ENCODE data around the gene MARCHF4.

Gene MARCHF4

DNA sequence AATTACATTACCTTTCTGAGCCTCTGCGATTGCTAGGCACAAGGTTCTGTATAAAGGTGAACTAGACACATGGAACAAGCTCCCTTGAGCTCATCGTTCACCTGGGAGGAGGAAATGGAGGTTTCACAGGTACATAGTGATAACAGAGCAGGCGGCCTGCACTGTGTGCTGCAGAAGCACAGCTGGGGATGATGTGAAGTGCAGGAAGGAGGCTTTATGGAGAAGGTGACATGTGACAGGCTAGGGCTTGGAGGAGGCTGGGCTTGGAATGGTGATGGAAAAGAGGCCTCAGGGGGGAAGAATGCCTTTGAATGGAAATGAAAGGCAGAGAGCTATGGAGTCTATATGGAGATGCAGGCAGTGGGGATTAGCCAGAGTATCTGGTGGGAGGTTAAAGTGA, 22.9 kb downstream of the MARCHF4 start:
- DNase-seq (ENCODE audit: low read depth, low spot score), result no peak

DNA sequence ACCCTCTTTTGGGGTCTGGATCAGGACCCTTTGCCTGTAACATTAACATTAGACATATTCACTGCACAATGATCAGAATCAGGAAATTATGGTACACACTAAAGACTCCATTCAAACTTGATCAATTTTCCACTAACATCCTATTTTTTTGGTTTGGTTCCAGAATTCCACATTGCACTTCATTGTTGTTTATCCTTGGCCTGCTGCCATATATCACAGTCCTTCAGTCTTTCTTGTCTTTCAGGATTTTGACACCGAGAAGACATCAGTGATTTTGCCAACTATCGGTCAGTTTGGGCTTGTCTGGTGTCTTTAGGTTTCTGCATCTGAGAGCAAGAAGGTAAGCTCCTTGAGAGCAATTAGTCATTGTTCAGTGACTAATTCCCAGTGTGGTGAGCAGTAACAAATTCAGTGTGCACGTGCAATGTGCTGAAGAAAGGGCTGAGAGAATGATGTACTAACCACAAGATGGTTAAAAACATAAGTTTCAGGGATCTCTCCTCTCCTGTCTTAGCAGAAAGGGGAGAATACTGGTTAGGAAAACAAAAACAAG, 23.5 kb downstream of the MARCHF4 start:
- no peak for DNase-seq (ENCODE audit: low read depth, low spot score)

DNA sequence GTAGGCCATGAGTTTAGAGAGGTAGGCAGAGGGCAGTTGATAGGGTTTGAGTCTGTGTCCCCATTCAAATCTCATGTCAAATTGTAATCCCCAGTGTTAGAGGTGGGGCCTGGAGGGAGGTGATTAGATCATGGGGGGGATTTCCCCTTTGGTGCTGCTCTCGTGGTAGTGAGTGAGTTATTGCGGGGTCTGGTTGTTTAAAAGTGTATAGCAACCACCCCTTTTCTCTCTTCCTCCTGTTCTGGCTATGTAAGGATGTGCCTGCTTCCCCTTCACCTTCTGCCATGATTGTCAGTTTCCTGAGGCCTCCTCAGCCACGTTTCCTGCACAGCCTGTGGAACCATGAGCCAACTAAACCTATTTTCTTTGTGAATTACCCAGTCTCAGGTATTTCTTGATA, 25.5 kb downstream of the MARCHF4 start:
- DNase-seq (ENCODE audit: low read depth, low spot score), result no peak

DNA sequence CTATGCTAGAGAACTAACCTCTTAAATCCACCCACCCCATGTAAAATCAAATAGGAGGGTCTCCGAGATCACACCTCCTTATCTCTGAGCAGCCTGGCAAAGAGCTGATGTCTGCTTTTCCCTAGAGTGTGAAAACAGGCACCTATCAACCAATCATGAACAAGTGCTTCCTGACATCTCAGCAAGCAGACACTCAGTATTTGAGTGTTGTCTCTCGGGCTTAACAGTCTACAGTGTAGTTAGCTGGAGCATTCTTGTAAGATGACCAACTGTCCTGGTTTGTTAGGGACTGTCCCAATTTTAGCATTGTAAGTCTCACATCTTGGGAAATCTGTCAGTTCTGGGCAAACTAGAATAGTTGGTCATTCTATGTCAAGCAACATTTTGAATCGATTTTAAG, 26.4 kb downstream of the MARCHF4 start:
- no peak for DNase-seq (ENCODE audit: low read depth, low spot score)

DNA sequence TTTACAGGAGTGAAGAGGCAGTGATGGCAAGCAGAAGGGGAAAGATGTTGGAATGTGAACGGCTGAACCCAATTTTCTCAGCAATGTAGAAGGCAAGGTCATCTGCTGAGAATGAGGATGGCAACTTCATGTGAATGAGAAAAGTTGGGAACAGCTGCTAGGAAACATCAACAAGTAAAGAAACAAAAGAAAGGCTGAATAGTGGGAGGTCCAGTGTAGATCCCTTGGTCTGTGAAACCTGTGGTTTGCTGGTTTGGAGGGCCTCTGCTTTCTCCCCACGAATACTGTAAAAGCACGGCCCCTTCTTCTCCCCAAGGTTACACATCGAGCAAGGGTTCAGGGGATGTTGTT, 27.4 kb downstream of the MARCHF4 start:
- no peak for DNase-seq (ENCODE audit: low read depth, low spot score)

DNA sequence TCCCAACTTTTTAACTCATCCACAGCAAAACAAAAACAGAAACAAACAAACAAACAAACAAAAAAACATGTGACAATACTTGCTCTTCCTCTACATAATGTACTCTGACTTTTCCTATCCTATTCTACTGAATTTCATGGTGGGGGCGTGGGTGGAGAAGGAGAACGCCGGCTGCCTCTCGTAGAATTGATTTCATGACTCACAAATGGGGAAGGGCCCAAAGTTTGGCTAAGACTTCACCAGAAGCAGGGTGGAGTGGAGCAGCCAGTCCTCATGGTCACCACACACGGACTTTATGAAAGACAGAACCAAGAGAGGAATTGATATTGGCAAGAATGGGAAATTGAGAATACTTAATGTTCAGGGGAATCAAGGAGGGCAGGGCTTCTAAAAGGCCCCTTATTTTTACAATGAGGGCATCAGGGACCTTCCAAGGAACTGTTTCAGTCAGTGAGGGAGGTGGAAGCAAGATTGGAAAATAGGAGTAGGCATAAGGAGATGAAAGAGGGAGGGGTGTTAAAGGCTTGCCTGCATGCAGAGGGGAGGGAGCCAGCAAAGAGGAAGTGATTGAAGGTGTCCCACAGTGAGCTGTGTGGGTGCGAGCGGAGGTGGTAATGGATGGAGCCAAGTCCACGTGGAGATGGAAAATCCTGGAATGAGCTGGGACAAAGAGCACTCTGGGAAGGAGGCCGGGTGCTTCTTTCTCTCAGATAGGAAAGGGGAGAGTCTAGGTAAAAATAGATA, 27.9 kb downstream of the MARCHF4 start:
- DNase-seq (ENCODE audit: low read depth, low spot score), result no peak

DNA sequence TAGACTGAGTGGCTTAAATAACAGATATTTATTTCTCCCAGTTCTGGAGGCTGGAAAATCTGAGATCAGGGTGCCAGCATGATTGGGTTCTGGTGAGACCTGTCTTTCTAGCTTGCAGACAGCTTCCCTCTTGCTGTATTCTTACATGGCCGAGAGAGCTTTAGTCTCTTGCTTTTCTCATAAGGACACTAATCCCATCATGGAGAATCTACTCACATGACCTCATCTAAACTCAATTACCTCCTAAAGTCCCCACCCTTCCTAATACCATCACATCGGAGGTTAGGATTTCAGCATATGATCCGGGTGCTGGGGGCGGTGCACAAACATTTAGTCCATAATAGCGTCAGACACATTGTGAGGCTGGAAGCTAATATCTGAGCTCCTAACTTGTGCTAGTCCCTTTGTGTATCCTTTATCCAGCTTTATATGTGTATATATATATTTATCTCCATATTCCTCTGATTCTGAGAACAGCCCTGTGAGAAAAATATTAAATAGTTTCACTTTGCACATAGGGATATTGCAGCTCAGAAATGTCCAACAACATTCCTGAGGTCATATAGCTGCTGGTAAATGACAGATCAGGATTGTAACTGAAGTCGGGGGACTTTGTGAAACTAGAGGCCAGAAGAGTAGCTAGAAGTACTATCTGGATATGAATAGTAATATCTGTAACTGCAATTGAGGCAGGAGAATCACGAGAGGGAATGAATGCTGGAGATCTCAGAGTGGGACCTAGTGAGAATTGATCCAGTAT, 28.9 kb downstream of the MARCHF4 start:
- DNase-seq (ENCODE audit: low read depth, low spot score), result no peak

DNA sequence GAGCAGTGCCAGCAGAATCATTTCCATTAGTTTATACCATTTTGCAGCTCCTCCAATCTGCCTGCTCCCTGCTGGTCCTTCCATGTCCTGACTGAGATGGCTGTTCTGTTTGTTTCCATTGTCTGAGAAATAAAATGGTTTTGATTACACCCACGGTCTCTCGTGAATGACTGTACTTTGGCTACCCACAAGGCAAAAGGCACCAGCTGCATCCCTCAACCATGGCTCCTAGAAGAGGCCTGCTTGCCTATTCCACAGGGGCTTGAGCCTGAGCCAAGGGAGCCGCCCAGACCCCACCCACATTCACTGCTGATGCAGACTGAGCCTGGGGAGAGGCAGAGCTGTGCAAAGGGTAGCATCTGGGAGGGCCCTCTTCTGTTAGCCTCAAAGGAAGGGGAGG, 31.2 kb downstream of the MARCHF4 start:
- DNase-seq (ENCODE audit: low read depth, low spot score), result no peak

DNA sequence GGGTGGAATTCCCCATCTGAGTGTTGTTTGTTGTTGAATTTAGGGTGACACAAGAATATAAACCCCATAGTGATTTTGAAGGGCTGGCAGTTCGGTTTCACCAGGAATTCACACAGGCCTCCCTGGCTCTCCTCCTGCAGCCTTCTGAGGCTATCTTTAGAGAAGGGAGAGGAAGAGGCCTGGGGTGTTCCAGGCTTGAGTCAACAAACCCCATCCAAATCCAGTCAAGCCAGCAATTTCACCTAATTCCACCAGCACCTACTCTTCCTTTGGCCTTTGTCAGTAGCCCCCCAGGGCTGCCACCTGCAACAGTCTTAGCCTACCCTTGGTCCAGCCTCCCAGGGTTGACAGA, 32.0 kb downstream of the MARCHF4 start:
- DNase-seq (ENCODE audit: low read depth, low spot score), result no peak

DNA sequence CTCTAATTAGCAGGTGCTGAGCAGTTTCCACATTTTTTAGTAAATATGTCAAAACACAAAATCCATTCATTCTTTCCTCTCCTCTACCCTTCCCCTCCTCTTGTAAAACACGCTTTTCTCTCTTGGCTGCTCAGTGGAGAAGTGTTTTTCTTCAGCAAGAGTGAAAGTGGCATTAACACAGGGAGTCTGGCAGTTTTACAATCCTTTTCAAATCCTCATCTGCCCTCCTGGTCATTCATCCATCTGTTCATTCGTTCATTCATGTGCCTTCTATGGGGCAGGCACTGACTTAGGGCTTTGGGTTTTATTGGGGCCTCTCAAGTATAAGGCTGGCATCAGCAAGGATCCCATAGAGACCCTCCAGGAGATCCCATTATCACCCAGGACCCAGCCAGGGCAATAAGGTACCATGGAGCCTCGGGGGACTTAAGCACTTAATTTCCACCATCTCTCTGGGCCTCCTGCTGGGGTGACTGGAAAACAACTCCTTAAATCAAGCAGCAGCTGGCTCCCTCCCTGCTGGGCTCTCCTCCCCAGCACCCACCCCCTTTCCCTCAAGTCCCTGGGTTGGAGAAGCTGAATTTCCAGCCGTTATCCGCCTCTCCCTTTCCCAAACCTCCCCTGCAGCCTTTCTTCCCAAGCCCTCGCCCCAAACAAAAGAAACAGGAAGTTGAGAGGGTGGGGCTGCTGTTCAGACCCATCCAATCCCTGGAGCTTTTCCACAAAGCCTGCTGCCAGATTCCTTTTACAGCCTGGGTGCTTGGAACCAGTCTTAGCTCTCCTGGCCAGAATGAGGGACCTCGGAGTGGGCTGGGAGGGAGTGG, 32.6 kb downstream of the MARCHF4 start:
- DNase-seq (ENCODE audit: low read depth, low spot score), result no peak

DNA sequence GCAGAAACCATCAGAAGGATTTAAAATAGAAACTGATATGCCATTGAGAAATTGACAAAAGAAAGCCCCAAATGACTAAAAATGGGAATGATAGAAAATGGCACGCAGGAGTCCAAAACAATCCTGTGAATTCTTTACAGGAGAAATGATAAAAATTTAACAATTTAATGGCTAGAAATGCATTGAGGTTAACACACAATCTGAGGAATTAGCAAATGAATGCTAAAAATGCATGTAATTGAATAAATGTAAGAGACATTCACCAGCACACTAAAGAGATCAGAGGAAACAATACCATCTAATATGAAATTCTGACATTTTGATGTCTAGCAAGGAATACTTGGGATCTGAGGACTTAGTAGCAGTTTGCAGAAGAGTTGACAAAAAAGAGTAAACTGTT, 37.0 kb downstream of the MARCHF4 start:
- no peak for DNase-seq (ENCODE audit: low read depth, low spot score)

DNA sequence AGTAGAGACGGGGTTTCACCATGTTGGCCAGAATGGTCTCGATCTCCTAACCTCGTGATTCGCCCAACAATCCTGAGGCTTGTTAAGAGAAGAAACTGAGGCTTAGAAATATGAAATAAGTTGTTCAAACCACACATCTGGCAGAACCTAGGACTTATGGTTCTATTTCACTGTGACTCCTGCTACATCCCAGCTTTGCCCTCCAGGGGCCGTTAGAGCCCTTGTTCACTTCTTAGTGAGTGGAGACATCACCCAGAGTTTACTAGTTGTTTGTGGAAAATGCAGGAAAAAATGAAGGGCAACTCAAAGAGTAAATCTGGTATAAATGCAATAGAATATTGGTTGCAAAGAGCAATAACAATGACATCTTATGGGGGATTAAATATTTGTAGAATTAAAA, 43.9 kb downstream of the MARCHF4 start:
- no peak for DNase-seq (ENCODE audit: low read depth, low spot score)

DNA sequence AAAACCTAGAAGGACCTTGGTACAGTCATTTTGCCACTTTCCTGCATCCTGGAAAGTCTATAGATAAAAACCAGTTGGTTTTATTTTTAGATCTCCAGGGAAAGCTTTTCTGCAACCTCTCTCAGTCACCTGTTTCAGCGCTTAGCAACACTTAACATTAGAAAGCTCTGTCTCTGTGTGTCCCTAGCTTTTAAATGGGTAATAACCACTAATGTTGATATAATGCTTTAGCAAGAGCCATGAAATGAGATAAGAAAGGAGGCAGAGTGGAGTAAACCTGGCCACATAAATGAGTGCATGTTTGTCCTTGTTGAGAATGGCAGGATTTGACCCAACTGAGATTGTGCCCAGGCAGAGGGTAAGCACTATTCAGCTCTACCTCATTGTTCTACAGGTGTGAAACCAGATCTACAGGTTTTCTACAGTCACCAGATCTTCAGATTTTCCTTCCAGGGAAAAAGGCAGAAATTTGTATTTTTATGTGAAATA, 44.8 kb downstream of the MARCHF4 start:
- no peak for DNase-seq (ENCODE audit: low read depth, low spot score)
